GM12801 (cell line): ENCODE data around the gene NKPD1.

ENCODE experiments used
- CTCF ChIP-seq: IDR thresholded peaks from one replicate; pipeline ENCODE4 v1.5.1; 2011; ENCODE audit warnings: control low read depth; ENCODE audit not compliant: insufficient read length; ENCODE audit errors: extremely low read depth

The NKPD1 gene

GRCh38 chr19:45151320-45151719, 9.5 kb downstream of the NKPD1 start:
- no peak for TF ChIP-seq CTCF

- TF ChIP-seq CTCF, result no peak
Observed at GRCh38 chr19:45150751-45151281, 10.0 kb downstream of the NKPD1 start.

GRCh38 chr19:45150180-45150579, 10.6 kb downstream of the NKPD1 start:
- no peak for TF ChIP-seq CTCF

GRCh38 chr19:45149129-45149528, 11.7 kb downstream of the NKPD1 start:
- TF ChIP-seq CTCF, result no peak

DNA sequence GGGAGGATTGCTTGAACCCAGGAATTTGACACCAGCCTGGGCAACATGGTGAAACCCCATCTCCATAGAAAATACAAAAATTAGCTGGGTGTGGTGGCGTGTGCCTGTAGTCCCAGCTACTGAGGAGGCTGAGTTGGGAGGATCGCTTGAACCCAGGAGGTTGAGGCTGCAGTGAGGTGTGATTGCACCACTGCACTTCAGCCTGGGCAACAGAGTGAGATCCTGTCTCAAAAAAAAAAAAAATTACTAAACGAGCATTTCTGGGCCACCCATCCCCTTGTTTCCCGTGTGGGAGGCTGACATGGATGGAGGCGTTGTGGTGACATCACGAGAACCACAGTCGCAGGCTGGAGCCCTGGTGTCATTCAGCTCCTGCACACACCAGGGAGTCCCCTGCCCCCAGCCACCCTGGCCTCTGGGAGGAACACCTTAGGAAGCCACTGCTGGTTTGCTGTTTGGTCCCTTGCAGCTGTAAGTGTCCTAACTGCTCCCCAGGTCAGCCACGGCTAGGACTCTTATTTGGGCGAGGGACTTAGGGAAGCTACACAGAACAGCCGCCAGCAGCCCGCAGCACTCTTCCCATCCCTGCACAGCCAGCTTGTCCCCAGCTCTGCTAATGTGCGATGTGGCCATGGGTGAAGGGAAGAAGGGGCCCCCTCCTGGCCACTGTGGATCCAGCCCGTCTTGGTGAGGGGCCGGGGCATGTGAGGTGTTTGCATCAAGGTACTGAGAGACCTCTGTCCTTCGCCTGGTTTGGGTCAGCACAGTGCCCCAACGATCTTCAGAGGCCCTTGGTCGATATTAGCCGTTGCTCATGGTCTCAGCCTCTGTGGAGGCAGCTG, 12.7 kb downstream of the NKPD1 start:
- no peak for TF ChIP-seq CTCF

DNA sequence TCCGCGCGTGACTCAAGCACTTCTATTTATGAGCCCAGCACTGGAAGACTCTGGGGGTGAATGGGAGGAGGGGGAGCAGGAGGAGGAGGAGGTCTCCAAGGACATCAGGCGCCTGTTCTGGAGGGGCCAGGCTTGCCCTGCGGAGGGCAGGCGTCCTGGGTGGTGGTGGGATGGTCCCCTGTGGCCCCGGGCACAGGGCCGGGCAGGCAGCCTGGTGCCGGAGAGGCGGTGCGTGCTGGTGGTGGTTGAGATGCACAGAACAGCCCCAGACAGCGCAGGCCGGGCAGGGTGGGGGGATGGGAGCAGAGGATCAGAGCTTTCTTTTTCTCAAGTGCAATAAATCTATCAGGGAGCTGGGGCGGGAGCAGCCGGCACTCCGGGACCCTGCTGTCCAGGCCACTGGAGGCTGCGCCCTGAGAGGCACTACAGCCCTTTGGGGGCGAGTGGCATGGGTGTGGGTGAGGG, 14.0 kb downstream of the NKPD1 start:
- TF ChIP-seq CTCF, result no peak

DNA sequence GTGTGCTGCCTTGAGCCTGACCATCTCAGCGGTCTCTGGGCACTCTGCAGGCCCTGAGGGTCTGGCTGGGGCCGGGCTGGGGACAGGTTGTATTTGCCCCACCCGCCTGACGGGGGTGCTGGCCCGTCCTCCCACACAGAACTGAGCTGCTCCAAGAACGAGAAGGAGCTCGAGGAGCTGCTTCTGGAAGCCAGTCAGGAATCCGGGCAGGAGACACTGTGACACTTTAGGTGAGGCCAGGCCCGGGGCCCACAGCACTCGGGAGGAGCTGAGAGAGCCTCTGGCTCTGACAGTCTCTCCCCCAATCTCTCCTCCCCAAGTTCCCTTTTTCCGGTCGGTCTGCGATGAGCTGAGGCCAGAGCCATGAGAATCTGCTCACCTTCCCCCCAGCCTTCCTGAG, 14.5 kb downstream of the NKPD1 start:
- no peak for TF ChIP-seq CTCF
